ENCODE results near the gene ULK4.
A peak's percentile ranks its signal among the peaks of the same experiment; 100 is the strongest.

Gene ULK4

GRCh38 chr3:41627477-41628087 is 334.3 kb downstream of the ULK4 start:
- no peak for DNase-seq

GRCh38 chr3:41612853-41613252 is 349.1 kb downstream of the ULK4 start:
- no peak for DNase-seq

- DNase-seq: no peak
Measured at GRCh38 chr3:41611008-41611407, 350.9 kb downstream of the ULK4 start.

GRCh38 chr3:41608347-41608746 is 353.6 kb downstream of the ULK4 start:
- DNase-seq: no peak

GRCh38 chr3:41603807-41604206 is 358.1 kb downstream of the ULK4 start:
- DNase-seq: no peak

GRCh38 chr3:41602121-41602520 is 359.8 kb downstream of the ULK4 start:
- no peak for DNase-seq

- no peak for DNase-seq
Measured at GRCh38 chr3:41601404-41601987, 360.4 kb downstream of the ULK4 start.

- no peak for DNase-seq
Measured at GRCh38 chr3:41600616-41601015, 361.3 kb downstream of the ULK4 start.

GRCh38 chr3:41599127-41599484 is 362.8 kb downstream of the ULK4 start:
- DNase-seq: no peak

GRCh38 chr3:41598402-41599126 is 363.3 kb downstream of the ULK4 start:
- DNase-seq: no peak

- DNase-seq: no peak
Measured at GRCh38 chr3:41593774-41594173, 368.1 kb downstream of the ULK4 start.

- DNase-seq: no peak
Measured at GRCh38 chr3:41592753-41593510, 369.0 kb downstream of the ULK4 start.

GRCh38 chr3:41583014-41583413 is 378.9 kb downstream of the ULK4 start:
- DNase-seq: peak; percentile 37

GRCh38 chr3:41581700-41582099 is 380.2 kb downstream of the ULK4 start:
- no peak for DNase-seq

- DNase-seq: no peak
Measured at GRCh38 chr3:41580274-41580959, 381.5 kb downstream of the ULK4 start.

- DNase-seq: no peak
Measured at GRCh38 chr3:41579861-41580260, 382.0 kb downstream of the ULK4 start.

- DNase-seq: no peak
Measured at GRCh38 chr3:41578798-41579197, 383.1 kb downstream of the ULK4 start.

GRCh38 chr3:41575724-41576123 is 386.2 kb downstream of the ULK4 start:
- no peak for DNase-seq

- no peak for DNase-seq
Measured at GRCh38 chr3:41574900-41575299, 387.0 kb downstream of the ULK4 start.

- no peak for DNase-seq
Measured at GRCh38 chr3:41573591-41573990, 388.3 kb downstream of the ULK4 start.

- no peak for DNase-seq
Measured at GRCh38 chr3:41572092-41572491, 389.8 kb downstream of the ULK4 start.

- no peak for DNase-seq
Measured at GRCh38 chr3:41569632-41570305, 392.1 kb downstream of the ULK4 start.

All from NCI-H1436 (cell line).